ENCODE measurements around the gene KCNC2.

KCNC2 gene

DNA sequence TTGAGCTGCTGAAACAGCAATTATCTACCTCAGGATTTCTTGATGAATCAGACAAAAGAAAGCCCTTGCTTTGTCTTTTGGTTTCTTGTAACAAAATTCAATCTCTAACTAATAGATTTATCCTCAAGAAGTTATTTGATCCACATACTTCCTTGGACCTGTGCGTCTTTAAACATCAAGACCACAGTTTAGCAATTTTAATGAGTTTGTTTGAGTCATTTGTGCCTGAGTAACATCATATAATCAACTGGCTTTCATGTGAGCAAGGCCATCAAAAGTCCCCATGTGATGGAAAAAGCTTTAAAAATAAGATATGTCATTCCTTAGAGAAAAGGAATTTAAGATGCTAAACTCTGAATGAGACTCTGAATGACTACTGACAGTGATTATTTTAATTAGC, 52.3 kb downstream of the KCNC2 start:
- no peak for DNase-seq

DNA sequence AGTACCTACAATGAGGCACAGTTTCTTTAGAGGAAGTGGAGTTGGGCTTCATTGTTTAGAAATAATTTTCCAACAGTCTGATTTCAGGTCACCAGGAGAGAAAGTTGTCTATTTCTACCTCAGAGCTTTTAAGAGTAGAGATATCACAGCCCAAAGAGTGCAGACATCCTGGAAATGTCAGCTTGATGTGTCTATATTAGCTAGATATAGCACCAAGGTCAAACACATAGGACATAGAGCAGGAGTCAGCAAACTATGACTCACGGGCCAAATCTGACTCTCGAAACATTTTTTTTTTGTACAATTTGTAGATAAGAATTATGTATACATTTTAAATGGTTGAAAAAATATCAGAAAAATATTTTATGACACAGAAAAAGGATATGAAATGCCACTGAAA, 53.7 kb downstream of the KCNC2 start:
- DNase-seq = no peak

DNA sequence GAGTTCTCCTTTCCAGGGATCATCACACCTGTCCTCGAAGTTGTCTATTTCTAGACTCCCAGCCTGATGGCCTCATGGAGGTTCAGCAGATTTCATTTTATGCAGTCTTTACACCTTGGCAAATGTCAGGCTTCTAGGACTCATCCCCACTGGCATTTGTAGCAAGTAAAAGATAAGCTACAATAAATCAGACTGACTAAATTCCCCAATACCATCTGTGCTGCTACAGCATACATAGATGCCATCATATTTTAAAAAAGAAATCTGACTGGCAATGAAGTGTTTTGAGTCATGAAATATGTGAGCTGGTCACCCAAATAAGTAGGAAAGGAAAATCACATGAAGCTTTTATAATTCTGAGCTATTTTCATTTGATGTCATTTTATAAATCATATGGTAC, 55.3 kb downstream of the KCNC2 start:
- no peak for DNase-seq

- no peak for DNase-seq
Observed at GRCh38 chr12:75139196-75139595, 70.4 kb downstream of the KCNC2 start.

DNA sequence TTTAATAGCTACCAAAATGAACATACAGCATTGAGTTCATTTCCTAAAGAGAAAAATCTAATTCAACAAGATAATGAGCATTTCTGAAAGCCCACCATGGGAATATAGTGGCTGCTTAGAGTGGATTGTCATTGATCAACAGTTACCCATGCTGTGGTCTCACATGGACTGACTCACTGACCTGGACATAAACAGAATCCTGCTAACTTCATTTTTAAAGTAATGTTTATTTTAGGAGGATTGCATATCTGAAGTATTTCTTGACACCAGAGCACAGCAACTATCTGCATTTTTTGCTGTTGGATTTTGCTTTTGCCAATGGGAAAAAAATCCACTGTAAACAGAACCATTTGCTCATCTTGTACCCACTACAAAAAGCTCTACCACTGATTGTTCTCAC, 71.7 kb downstream of the KCNC2 start:
- DNase-seq = no peak

DNA sequence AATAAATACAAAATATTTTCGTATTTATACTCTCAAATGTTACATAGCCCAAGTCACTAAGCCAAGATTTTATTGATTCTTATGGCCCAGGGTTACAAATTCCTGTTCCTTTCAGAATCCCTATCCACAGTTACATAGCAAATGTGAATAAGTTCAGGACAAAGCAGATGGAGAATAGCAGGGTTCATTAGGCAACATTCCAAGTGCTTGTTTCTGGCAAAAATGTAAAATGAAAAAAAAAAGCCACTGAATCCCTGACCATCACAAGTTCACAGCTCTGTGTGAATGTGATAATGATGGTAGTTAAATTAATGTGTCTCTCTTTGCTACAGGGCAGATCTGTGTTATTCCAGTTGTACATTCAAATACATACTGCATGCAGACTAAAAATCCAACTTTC, 74.6 kb downstream of the KCNC2 start:
- DNase-seq = no peak

GRCh38 chr12:75130811-75131210, 78.8 kb downstream of the KCNC2 start:
- DNase-seq = no peak

DNA sequence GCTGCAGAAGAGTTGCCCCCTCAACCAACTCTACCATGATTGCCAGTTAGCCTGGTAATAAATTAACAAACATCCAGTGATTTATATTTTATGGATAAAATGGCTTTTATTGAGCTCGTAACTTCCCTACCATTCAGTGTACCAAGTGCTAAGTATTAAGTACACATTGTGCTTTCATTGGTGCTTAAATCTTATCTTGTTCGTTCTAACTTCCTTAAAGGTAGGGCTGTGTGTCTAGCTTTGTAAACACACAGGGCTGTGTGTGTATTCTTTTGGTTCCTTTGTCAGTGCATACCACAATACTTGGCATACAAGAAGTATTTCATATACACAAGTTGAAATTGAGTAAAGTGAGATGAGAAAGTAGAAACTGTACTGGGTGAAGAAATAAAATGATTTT, 80.4 kb downstream of the KCNC2 start:
- no peak for DNase-seq

DNA sequence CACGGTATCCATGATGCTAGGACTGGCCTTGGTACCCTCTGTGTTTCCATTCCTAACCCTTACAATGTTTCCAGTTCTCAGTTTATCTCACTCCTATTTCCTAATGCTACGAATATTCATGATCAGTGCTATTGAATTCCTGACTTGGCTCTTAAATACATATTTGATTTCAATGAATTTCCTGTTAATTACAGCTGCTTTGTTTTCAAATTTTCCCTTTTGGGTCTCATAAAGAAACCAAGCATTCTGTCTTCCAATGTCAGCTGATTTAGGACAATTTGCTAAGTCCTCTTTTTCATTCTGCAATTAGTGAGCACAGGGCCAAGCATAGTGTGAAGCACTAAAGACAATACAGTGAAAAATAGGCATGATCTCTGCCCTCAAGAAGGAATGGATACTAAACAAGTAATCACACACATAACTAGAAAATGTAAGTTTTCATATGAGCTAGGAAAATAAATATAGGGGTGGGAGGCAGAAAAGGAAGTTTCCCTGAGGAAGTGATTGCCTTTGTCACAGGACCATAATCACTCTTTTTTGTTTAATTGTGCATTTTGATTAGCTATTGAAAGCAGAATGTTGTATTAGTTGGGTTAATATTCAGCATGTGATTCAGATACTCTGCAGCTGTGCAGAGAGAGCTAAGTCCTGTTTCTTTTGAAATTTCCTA, 88.5 kb downstream of the KCNC2 start:
- no peak for DNase-seq

- DNase-seq = no peak
Observed at GRCh38 chr12:75120311-75120711, 89.3 kb downstream of the KCNC2 start.

DNA sequence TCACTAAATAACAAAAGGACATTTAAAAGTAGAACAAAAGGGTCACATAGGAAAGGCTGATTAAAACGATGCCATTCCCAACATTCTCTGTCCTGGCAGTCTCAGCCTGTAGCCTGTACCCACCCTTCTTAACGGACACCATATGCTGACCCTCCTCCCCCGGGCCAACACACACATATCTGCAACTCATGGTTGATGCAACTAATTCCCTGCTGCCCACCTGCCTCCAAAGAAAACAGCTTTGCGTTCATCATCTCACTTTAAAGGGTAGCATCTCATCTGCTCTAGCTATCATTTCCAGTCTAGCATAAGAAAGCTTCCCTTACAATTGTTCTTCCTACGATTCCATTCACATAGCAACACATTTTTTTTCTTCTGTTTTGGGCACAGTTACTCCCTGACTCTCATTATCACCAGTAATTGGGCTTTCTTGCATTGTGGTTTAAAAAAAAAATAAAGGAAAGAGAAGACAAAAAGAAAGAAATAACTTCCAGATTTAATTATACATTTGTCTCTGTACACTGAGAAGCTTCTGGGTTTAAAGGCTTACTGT, 92.9 kb downstream of the KCNC2 start:
- no peak for DNase-seq

GRCh38 chr12:75115748-75116147, 93.9 kb downstream of the KCNC2 start:
- no peak for DNase-seq

- DNase-seq = no peak
Observed at GRCh38 chr12:75103822-75104221, 105.8 kb downstream of the KCNC2 start.

DNA sequence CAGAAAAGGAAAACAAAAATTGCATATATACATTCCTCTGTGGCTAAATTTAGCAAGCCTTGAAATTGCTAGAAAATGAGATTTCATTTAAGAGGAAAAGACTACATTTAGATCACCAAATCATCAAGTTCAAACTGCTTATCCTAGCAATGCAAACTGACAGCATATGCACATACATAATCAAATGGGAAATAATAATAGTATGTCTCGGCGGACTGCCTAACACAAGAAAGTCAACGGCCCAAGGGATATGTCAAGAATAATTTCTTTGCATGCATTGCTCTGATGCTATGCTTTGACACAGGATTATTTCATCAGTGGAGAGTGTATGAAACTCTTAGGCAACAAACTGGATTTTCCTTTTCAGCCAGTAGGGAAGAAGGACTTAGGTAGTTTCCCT, 107.9 kb downstream of the KCNC2 start:
- no peak for DNase-seq

GRCh38 chr12:75099210-75099609, 110.4 kb downstream of the KCNC2 start:
- no peak for DNase-seq

GRCh38 chr12:75097003-75097402, 112.6 kb downstream of the KCNC2 start:
- DNase-seq = no peak

- no peak for DNase-seq
Observed at GRCh38 chr12:75087654-75088053, 122.0 kb downstream of the KCNC2 start.

- DNase-seq = no peak
Observed at GRCh38 chr12:75086091-75087038, 123.3 kb downstream of the KCNC2 start.

- no peak for DNase-seq
Observed at GRCh38 chr12:75081305-75081704, 128.3 kb downstream of the KCNC2 start.

GRCh38 chr12:75080582-75080981, 129.1 kb downstream of the KCNC2 start:
- no peak for DNase-seq

GRCh38 chr12:75065482-75065881, 144.2 kb downstream of the KCNC2 start:
- no peak for DNase-seq

GRCh38 chr12:75062691-75063090, 146.9 kb downstream of the KCNC2 start:
- no peak for DNase-seq

DNA sequence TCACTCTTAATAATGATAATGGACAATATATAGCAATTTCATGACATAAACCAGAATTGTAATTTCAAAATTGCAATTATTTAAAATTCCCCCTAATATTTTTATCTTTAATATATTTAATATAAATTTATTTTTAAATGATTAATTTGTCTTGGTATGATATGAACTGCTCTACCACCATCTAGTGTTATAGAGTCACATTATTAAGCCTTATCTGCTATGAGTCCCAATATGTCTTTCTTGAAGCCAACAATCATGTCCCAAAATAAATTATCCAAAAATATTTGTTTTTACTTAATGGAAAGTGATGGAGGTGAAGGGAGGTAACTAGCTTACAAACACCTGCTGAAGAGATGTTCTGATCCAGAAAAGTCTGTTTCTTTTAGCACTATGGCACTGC, 151.4 kb downstream of the KCNC2 start:
- DNase-seq = no peak

GRCh38 chr12:75048767-75049166, 160.9 kb downstream of the KCNC2 start:
- DNase-seq = no peak
